ENCODE results near the gene OTOF.

DNA sequence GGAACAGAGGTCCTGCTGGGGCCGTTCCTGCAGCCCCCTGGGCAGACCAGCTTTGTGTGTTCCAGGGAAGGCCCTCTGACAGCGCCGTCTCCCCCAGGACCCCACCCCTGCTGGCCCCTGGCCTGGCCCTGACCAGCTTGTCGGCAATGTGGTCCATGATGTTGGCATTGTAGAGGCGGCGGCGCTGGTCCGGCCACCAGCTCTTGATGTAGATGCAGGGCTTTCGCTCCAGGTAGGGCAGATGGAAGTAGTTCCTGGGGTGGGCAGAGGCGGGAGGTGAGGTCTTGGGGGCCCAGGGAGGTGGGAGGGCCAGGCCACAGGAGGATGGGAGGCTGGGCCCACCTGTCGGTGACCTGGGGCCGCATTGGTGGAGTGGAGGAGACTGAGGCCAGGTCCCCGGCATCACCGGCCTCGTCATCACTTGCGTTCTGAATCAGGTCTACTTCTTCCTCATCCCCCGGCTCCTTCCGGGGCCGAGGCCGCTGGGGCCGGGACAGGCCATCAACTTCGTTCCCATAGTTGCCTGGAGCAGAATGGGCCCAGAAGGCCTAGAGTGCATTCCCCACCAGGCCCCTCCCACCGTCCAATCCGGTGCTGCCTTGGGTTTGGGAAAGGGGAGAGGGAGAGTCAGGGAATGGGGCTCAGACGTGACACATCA, 1.3 kb upstream of the OTOF start:
- TF ChIP-seq EP300 (IDR thresholded peaks at IDR 0.05) (no peak), CTCF (IDR thresholded peaks at IDR 0.05) (no peak), POLR2A (IDR thresholded peaks at IDR 0.05) (no peak)

Measured in stomach (tissue), 4 donors.